ENCODE data around the gene CDPF1.

DNA sequence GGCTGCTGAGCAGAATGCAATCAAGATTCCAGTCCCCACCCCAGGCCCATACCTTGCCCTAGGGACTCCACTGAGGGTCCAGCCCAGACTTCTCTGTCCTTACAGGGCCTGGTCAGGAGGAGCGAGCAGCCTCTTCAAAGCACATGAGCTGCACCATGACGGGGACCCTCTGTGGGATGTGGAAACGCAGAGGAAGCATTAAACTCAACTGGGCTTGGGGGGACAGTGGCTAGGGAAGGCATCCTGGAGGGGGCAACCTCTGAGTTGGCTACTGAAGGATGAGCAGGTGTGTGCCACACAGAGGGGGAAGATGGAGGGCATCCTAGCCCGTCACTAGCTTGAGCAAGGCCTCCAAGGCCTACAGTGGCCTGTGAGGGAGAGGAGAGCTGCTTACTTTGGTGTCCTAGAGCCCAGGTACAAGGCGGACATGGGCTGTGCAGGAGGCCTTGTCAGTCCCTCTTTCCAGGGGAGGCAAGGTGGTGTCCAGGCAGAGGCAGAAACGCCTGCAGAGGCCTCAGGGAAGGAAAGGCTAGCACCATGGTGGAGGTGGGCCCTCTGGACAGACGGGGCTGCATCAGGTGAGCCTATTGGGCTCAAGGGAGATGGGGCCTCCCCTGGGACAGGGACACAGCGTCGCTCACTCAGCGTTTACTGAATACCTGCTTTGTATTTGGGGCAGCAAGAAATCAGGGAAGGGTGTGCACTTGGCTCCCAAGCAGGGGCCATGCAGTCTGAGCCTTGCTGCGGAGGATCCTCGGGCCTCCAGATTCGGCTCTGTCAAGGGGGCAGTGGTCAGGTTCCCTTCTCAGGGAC is 32.0 kb upstream of the CDPF1 start:
- no peak for TF ChIP-seq CTCF (conservative IDR thresholded peaks at IDR 0.05; ENCODE audit: low read depth, low read length)
- TF ChIP-seq EZH2 (IDR thresholded peaks at IDR 0.05; ENCODE audit: low read length, unreplicated experiment): no peak
